ENCODE data around the gene YBEY. TPM values are rescaled to one million over a fixed set of nuclear protein-coding genes. Genes with fewer than 3 reads are reported as not detected.
"Not testable (repeated sequence)": the region's sequence is repeated elsewhere in the genome, so short reads cannot be mapped to it uniquely, and the experiment has no call there.

YBEY gene
- total RNA-seq, 2 experiments from 2014 or later: 9.6 to 10.7 TPM

DNA sequence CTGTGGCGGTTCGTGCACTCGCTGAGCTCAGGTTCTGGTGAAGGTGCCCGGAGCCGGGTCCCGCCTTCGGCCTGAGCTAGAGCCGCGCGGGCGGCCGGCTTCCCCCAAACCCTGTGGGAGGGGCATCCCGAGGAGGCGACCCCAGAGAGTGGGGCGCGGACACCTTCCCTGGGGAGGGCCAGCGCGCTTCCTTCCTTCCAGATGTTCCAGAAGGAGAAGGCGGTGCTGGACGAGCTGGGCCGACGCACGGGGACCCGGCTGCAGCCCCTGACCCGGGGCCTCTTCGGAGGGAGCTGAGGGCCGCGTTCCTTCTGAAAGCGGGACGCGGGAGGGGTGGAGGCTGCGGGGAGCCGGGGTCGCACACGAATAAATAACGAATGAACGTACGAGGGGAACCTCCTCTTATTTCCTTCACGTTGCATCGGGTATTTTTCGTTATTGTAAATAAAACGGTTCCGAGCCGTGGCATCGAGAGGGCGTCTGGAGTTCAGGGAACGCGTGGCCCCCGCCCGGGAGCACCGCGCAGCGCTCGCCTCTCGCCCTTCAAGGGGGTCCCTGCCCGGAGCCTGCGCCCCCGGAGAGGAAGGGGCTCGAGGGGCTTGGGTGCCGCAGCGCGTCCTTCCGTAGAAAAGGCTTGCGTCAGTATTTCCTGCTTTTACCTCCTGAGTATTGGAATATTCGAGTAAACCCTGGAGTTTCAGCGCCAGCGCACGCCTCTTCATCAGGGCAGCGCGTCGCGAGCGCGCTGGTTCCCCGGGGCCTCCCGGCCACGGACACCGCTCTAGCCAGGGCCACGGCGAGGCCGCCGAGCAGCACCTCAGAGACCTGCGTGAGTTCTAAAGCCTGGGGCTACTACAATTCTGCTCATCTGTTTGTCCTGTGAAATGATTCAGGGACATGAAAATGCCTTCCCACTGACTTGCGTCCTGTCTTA is 11.5 kb downstream of the YBEY start:
- DNase-seq: peak; percentile 48
- no peak for ATAC-seq (ENCODE audit: low read depth)
- peaks cover 13% of the 10 kb centered on the region for H3K4me1 Mint-ChIP-seq
- H3K9me3 Mint-ChIP-seq: no peaks in the 10 kb centered on the region
- H3K27ac Mint-ChIP-seq: no peak overlapping the region
- peaks cover 21% of the 10 kb centered on the region for H3K36me3 Mint-ChIP-seq
- POLR2A ChIA-PET: interaction anchor here (0.9 kb wide), 1 partner anchor 28 kb away, joined by 4 read pairs; a partner anchor contains a TSS
- H3K4me3 Mint-ChIP-seq: peak overlapping the region; percentile 59
- H3K27me3 Mint-ChIP-seq: no peaks in the 10 kb centered on the region

DNA sequence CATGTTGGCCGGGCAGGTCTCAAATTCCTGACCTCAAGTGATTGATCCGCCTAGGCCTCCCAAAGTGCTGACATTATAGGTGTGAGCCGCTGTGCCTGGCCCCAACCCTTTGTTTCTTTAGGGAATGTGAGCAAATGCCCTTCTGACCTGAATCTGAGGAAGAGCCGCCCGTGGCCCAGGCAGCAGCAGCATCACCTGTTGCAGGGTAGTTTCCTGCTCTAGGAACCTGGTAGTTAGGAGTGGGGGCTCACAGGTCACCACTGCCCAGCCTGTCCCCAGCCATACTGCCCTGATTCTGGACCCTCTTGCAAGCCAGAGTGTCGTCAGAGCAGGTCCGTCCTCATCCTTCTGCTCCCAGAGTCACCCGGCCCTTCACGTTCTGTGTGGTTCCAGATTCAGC is 13.0 kb downstream of the YBEY start:
- DNase-seq: no peak
- Mint-ChIP-seq H3K4me3 (no peak overlapping the region), H3K27ac (no peak overlapping the region), H3K9me3 (no peaks in the 10 kb centered on the region), H3K36me3 (peaks cover 26% of the 10 kb centered on the region), H3K4me1 (peaks cover 13% of the 10 kb centered on the region), H3K27me3 (no peaks in the 10 kb centered on the region)
- POLR2A ChIA-PET: interaction anchor here (0.7 kb wide), 1 partner anchor 161 kb away, joined by 5 read pairs; no protein-coding TSS in a partner anchor
- no peak for ATAC-seq (ENCODE audit: low read depth)

DNA sequence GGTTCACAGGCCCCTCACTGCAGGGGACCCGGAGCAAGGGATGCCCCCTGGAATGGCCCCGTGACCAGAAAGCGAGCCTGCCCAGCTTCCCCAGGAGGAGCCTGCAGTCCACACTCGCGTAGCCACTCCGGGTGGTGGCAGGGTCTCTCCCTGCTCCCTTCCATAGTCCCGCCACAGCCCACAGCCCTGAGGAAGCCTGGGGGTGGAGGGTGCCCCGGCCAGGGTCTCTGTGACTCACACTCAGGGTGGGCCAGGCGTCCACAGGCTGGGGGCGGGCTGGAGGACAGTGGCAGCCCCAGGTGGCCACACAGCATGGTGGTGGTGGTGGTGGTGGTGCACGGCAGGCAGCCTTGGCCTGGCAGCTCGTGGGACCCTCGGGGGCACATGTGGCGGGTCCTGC is 15.6 kb downstream of the YBEY start:
- DNase-seq (no peak), ATAC-seq (ENCODE audit: low read depth) (no peak)
- Mint-ChIP-seq H3K4me1 (peaks cover 4% of the 10 kb centered on the region), H3K36me3 (peaks cover 32% of the 10 kb centered on the region), H3K27ac (no peak overlapping the region), H3K27me3 (no peaks in the 10 kb centered on the region), H3K9me3 (no peaks in the 10 kb centered on the region), H3K4me3 (no peak overlapping the region)
- POLR2A ChIA-PET: interaction anchor here (1.9 kb wide), 1 partner anchor 22 kb away, joined by 5 read pairs; the partner anchor contains the start of gene C21orf58

DNA sequence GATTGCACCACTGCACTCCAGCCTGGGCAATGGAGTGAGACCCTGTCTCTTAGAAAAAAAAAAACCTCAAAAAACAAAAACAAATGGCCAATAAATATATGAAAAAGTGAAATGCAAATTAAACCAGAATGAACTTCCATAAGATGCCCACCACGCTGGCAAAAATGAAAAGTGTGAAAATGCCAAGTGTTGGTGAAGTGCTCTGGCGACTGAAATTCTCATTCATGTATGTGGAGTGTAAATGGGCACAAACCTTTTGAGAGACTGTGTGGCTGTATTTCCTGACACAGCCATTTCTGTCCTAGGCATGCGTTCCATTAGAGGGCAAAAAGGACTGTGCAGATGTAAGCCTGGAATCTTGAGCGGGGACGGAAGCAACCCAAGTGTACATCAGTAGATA is 18.3 kb downstream of the YBEY start:
- Mint-ChIP-seq H3K27me3 (no peaks in the 10 kb centered on the region), H3K4me3 (no peak overlapping the region), H3K4me1 (peaks cover 4% of the 10 kb centered on the region), H3K9me3 (no peaks in the 10 kb centered on the region), H3K27ac (no peak overlapping the region), H3K36me3 (peaks cover 30% of the 10 kb centered on the region)
- POLR2A ChIA-PET: no interaction called here
- no peak for ATAC-seq (ENCODE audit: low read depth)
- no peak for DNase-seq

DNA sequence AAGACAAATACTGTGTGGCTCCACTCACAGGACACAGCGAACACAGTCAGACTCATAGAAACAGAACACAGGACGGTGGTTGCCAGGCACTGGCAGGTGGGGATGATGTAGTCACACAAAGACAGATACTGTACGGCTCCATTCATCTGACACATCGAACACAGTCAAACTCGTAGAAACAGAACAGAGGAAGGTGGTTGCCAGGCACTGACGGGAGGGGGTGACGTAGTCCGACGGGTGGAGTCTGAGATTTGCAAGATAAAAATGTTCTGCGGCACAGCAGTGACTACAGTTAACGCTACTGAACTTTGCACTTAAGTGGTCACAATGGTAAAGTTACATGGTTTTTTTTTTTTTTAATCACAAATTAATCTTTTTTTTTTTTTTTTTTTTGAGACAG is 18.8 kb downstream of the YBEY start:
- H3K9me3 Mint-ChIP-seq: no peaks in the 10 kb centered on the region
- POLR2A ChIA-PET: no interaction called here
- no peak overlapping the region for H3K4me3 Mint-ChIP-seq
- DNase-seq (no peak), ATAC-seq (ENCODE audit: low read depth) (no peak)
- H3K27me3 Mint-ChIP-seq: no peaks in the 10 kb centered on the region
- H3K36me3 Mint-ChIP-seq: peaks cover 28% of the 10 kb centered on the region
- H3K27ac Mint-ChIP-seq: no peak overlapping the region
- peaks cover 4% of the 10 kb centered on the region for H3K4me1 Mint-ChIP-seq

DNA sequence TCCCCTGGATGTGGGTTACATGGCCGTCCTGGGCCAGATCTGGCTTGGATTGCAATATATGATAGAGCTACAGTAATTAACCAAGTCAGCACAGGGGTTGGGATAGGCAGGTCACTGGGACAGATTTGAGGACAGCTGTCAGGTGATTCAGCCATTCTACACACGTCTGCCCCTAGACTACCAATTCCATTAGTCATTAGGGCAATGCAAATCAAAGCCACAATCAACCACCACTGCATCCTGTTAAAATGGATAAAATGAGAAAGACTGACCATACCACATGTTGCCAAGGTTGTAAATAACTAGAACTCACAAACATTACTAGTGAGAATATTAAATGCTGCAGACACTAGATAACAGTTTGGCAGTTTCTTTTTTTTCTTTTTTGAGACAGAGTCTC is 21.5 kb downstream of the YBEY start:
- ATAC-seq (ENCODE audit: low read depth): no peak
- Mint-ChIP-seq H3K27ac (no peak overlapping the region), H3K4me1 (peaks cover 4% of the 10 kb centered on the region), H3K27me3 (no peaks in the 10 kb centered on the region), H3K36me3 (peaks cover 37% of the 10 kb centered on the region), H3K9me3 (no peaks in the 10 kb centered on the region), H3K4me3 (no peak overlapping the region)
- POLR2A ChIA-PET: interaction anchor here (0.7 kb wide), 1 partner anchor 31 kb away, joined by 3 read pairs; no protein-coding TSS in a partner anchor
- no peak for DNase-seq

DNA sequence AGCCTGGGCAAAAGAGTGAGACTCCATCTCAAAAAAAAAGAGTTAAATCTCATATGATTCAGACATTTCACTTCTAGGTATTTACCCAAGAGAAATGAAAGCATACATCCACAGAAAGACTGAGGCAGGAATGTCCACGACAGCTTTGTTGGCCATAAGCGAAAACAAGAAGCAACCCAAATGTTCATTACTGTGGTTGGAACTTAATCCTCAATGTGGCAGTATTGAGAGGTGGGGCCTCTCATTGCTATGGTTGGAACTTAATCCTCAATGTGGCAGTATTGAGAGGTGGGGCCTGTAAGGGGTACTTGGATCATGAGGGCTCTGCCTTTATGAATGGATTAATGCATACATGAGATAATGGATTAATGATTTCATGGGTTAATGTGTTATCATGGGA is 22.3 kb downstream of the YBEY start:
- Mint-ChIP-seq H3K4me3 (no peak overlapping the region), H3K4me1 (peaks cover 4% of the 10 kb centered on the region), H3K27ac (no peak overlapping the region), H3K27me3 (no peaks in the 10 kb centered on the region), H3K9me3 (no peaks in the 10 kb centered on the region), H3K36me3 (peaks cover 39% of the 10 kb centered on the region)
- ATAC-seq (ENCODE audit: low read depth) (no peak), DNase-seq (no peak)
- POLR2A ChIA-PET: interaction anchor here (0.7 kb wide), 1 partner anchor 30 kb away, joined by 3 read pairs; no protein-coding TSS in a partner anchor

DNA sequence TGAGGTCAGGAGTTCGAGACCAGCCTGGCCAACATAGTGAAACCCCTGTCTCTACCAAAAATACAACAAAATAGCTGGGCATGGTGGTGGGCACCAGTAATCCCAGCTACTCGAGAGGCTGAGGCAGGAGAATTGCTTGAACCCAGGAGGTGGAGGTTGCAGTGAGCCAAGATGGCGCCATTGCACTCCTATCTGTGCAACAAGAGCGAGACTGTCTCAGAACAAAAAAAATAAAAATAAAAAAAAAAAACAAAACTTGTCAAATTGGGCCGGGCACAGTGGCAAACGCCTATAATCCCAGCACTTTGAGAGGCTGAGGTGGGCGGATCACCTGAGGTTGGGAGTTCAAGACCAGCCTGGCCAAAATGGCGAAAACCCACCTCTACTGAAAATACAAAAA is 24.1 kb downstream of the YBEY start:
- ATAC-seq (ENCODE audit: low read depth); POLR2A ChIA-PET; H3K4me3 Mint-ChIP-seq; H3K27me3 Mint-ChIP-seq; H3K9me3 Mint-ChIP-seq; H3K4me1 Mint-ChIP-seq; DNase-seq; H3K27ac Mint-ChIP-seq: not testable (repeated sequence)
- H3K36me3 Mint-ChIP-seq: peaks cover 35% of the 10 kb centered on the region

DNA sequence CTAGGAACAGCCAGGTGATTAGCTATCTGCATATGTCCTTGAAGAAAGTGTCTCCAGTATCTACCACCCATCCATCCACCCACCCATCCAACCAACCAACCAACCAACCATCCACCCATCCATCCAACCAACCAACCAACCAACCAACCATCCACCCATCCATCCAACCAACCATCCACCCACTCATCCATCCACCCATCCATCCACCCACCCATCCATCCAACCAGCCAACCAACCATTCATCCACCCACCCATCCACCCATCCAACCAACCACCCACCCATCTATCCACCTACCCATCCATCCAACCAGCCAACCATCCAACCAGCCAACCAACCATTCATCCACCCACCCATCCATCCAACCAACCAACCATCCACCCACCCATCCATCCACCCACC is 25.4 kb downstream of the YBEY start:
- ATAC-seq (ENCODE audit: low read depth) (no peak), DNase-seq (no peak)
- POLR2A ChIA-PET: no interaction called here
- Mint-ChIP-seq H3K9me3 (no peaks in the 10 kb centered on the region), H3K4me1 (peaks cover 3% of the 10 kb centered on the region), H3K27me3 (no peaks in the 10 kb centered on the region), H3K4me3 (no peak overlapping the region), H3K27ac (no peak overlapping the region), H3K36me3 (peaks cover 39% of the 10 kb centered on the region)

DNA sequence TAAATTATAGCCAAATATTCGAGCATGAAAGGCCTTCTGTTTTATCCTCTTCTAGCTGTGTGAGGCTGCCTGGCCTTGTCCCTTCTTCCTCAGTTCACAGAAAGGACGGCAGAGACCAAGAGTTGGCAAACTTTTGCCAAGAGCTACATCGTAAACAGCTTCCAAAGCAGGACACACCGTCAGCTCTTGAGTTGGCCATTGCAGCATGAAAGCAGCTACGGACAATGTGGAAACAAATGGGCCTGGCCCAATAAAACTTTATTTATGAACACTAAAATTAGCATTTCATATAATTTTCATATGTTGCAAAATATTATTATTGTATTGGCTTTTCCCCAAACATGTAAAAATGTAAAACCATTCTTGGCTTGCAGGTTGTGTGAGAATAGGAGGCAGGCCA is 26.8 kb downstream of the YBEY start:
- Mint-ChIP-seq H3K4me1 (no peaks in the 10 kb centered on the region), H3K27me3 (no peaks in the 10 kb centered on the region), H3K4me3 (no peak overlapping the region), H3K9me3 (no peaks in the 10 kb centered on the region), H3K27ac (no peak overlapping the region), H3K36me3 (peaks cover 31% of the 10 kb centered on the region)
- ATAC-seq (ENCODE audit: low read depth): no peak
- POLR2A ChIA-PET: interaction anchor here (1.5 kb wide), 1 partner anchor 10 kb away, joined by 3 read pairs; no protein-coding TSS in a partner anchor
- no peak for DNase-seq

DNA sequence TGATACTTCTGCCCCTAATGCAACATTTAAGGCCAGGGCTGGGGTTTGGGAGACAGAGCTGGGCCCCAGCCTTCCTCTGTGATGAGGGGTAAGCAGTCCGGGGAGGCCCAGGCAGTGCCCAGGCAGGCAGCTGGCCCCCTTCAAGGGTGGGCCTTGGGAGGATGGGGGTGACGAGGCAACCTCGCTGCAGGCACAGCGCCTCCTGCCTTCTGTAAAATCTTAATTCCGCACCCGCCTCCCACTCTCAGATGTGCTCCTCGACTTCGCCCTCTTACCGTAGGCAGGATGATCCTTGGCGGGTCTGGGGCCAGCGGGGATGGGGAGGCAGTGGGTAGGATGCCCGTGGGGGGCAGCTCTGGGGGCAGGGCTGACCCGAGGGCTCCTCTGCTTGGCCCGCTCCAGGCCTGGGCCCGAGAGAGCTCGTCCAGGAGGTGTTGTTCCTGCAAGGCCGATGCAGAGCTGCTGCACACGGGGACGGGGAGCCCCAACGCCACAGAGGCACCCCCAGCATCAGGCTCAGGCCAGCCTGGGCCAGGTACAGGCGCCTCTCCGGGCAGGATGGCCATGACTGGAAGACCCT is 28.4 kb downstream of the YBEY start:
- Mint-ChIP-seq H3K4me1 (no peaks in the 10 kb centered on the region), H3K9me3 (no peaks in the 10 kb centered on the region), H3K36me3 (peaks cover 32% of the 10 kb centered on the region), H3K27ac (no peak overlapping the region), H3K27me3 (no peaks in the 10 kb centered on the region), H3K4me3 (no peak overlapping the region)
- POLR2A ChIA-PET: interaction anchor here (1.5 kb wide), 1 partner anchor 8 kb away, joined by 3 read pairs; no protein-coding TSS in a partner anchor
- ATAC-seq (ENCODE audit: low read depth) (no peak), DNase-seq (no peak)

DNA sequence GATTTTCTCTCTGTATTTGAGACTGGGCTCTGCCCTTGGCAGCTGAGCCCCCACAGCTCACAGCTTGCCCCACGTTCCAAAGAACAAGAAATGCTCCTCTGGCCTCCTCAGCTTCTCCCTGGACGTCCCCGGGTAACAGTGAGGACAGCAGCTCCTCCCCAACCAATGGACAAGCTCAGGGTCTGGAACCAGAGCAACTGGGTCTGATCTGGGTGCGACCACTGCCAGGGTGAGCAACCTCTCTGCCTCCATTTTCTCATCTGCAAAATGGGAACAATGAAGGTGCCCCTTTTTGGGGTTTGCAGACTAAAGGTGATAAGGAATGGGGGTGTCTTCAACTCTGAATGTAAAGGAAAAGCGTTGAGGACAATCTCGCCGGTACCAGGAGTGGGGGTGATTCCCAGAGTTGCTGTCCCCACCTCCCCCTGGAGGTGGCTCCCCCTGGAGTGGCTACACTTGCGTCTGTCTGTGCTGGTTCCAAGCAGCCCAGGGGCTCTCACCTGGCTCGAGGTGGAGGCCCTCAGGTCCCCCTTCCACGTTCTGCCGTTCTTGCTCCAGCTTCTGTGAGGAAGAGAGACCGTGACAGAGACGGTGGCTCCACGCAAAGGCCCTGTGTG is 30.7 kb downstream of the YBEY start:
- no peak overlapping the region for H3K4me3 Mint-ChIP-seq
- DNase-seq (no peak), ATAC-seq (ENCODE audit: low read depth) (no peak)
- peaks cover 14% of the 10 kb centered on the region for H3K4me1 Mint-ChIP-seq
- H3K9me3 Mint-ChIP-seq: no peaks in the 10 kb centered on the region
- POLR2A ChIA-PET: no interaction called here
- H3K27ac Mint-ChIP-seq: no peak overlapping the region
- H3K27me3 Mint-ChIP-seq: no peaks in the 10 kb centered on the region
- H3K36me3 Mint-ChIP-seq: peaks cover 37% of the 10 kb centered on the region

DNA sequence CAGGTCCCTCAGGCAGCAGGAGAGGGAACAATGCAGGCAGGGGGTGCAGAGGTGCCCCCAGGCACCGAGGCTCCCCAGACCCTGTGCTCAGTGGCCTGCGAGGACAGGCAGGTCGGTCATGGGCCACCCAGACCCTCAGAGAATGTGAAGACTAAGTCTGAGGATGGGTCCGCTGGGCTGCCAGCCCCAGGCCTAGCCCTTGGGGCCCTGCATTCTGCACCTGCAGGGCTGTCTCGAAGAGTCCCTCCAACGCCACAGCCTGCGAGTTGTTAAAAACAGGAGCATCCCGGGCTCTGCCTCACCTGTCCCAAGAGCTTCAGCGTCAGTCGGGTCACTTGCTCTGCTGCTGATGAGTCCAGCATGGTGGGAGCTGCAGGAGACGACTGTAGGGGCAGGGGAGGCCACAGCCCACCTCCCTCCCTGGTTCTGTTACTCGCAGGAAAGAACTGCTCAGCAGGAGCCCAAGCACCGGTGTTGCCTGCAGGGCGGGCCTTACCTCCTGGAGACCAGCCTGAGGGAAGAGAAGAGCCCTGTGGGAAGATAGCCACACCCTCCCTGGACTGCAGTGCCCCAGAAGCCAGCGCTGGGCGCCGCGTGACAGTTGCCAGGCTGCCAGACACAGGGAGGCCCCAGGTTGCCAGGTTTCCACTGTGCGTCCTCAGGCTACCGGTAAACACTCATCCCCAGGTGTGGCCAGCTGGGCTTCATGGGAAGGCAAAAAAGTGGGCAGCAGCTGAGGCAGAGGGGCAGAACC is 31.7 kb downstream of the YBEY start:
- Mint-ChIP-seq H3K4me1 (peaks cover 18% of the 10 kb centered on the region), H3K36me3 (peaks cover 32% of the 10 kb centered on the region), H3K27ac (no peak overlapping the region), H3K9me3 (no peaks in the 10 kb centered on the region), H3K4me3 (no peak overlapping the region), H3K27me3 (no peaks in the 10 kb centered on the region)
- ATAC-seq (ENCODE audit: low read depth): no peak
- DNase-seq: no peak
- POLR2A ChIA-PET: no interaction called here

All from activated naive CD8-positive, alpha-beta T cell treated with anti-CD3 and anti-CD28 coated beads, Interleukin-2, amount 10 ng/mL, durations not matched to agents 7 days and 5 days (primary cell).